Suprapubic skin (tissue), 4 donors: ENCODE data around the gene C3orf20.

Experiments used
- POLR2A ChIP-seq, 2 donors: fragments of 450-650 bp; IDR thresholded peaks; one replicate each; pipeline ENCODE4 v1.6.1; 2017; ENCODE audit warnings: antibody characterized with exemption in 2 of 2, mild to moderate bottlenecking in 2 of 2, moderate library complexity in 2 of 2
- POLR2AphosphoS5 ChIP-seq, 3 donors: sonication (generic); formaldehyde crosslinking; IDR thresholded peaks; one replicate each; pipeline ENCODE4 v1.6.1; 2017; ENCODE audit warnings: antibody characterized with exemption in 3 of 3
- TF ChIP-seq, protein P1 (sequence below), 2 donors: fragments of 200-600 bp in 1 of 2; fragments of 450-650 bp in 1 of 2; sonication (generic) in 1 of 2; IDR thresholded peaks; one replicate each; pipeline ENCODE4 v1.5.1; 2016 to 2019; ENCODE audit warnings: antibody characterized with exemption in 2 of 2, mild to moderate bottlenecking in 1 of 2, moderate library complexity in 1 of 2

DNA sequence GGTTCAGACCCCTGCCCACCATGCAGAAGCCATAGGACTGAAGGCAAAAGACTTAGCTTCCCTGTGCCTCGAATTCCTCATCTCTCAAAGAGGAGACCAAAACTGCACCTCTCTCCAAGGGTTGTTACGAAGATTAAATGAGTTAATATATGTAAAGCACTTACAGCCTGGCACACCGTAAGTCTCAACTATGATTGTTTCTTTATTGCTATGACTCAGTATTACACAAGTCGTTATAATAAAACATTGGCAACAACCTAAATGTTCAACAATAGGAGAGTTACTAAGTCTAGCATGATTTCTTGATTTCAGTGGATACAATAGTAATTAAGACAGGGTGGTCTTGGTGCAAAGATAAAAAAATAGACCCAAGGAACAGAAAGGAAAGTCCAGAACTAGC, 124.2 kb downstream of the C3orf20 start:
- no peak for TF ChIP-seq POLR2A (IDR thresholded peaks at IDR 0.05)
- TF ChIP-seq POLR2AphosphoS5 (IDR thresholded peaks at IDR 0.05), result no peak
- TF ChIP-seq, protein P1, sequence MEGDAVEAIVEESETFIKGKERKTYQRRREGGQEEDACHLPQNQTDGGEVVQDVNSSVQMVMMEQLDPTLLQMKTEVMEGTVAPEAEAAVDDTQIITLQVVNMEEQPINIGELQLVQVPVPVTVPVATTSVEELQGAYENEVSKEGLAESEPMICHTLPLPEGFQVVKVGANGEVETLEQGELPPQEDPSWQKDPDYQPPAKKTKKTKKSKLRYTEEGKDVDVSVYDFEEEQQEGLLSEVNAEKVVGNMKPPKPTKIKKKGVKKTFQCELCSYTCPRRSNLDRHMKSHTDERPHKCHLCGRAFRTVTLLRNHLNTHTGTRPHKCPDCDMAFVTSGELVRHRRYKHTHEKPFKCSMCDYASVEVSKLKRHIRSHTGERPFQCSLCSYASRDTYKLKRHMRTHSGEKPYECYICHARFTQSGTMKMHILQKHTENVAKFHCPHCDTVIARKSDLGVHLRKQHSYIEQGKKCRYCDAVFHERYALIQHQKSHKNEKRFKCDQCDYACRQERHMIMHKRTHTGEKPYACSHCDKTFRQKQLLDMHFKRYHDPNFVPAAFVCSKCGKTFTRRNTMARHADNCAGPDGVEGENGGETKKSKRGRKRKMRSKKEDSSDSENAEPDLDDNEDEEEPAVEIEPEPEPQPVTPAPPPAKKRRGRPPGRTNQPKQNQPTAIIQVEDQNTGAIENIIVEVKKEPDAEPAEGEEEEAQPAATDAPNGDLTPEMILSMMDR (IDR thresholded peaks at IDR 0.05), result no peak
